AG10803 (cell line): ENCODE results near the gene IGFL3.
"Not testable (repeated sequence)": the region's sequence is repeated elsewhere in the genome, so short reads cannot be mapped to it uniquely, and the experiment has no call there.

ENCODE experiments used
- DNase-seq: peaks from one replicate; pipeline ENCODE4 v3.0.0; 2010; ENCODE audit warnings: low read depth
- H3K4me3 ChIP-seq: 2 replicates; pipeline ENCODE4 v1.5.1; 2011; ENCODE audit warnings: mild to moderate bottlenecking, low read length, control low read depth
- CTCF ChIP-seq: conservative IDR thresholded peaks from 2 replicates; pipeline ENCODE4 v1.5.1; 2011; ENCODE audit warnings: mild to moderate bottlenecking, low read length, control low read depth, inconsistent platforms

IGFL3 gene

GRCh38 chr19:46082728-46083050 lies 41.8 kb downstream of the IGFL3 start:
- no peak for TF ChIP-seq CTCF
- peak; percentile 30 for DNase-seq
- H3K4me3 ChIP-seq = no peak overlapping the region

GRCh38 chr19:46081928-46082727 lies 42.4 kb downstream of the IGFL3 start:
- peak; percentile 70 for DNase-seq
- no peak overlapping the region for H3K4me3 ChIP-seq
- TF ChIP-seq CTCF = peak; percentile 81

GRCh38 chr19:46080561-46080960 lies 43.9 kb downstream of the IGFL3 start:
- no peak for TF ChIP-seq CTCF
- no peak overlapping the region for H3K4me3 ChIP-seq
- DNase-seq = peak; percentile 92

- DNase-seq = no peak
- no peak overlapping the region for H3K4me3 ChIP-seq
- TF ChIP-seq CTCF = no peak
Observed at GRCh38 chr19:46079576-46079975, 44.9 kb downstream of the IGFL3 start.

- peak; percentile 58 for DNase-seq
- TF ChIP-seq CTCF = peak; percentile 57
- H3K4me3 ChIP-seq = not testable (repeated sequence)
Observed at GRCh38 chr19:46078573-46079332, 45.7 kb downstream of the IGFL3 start.

GRCh38 chr19:46077815-46078167 lies 46.7 kb downstream of the IGFL3 start:
- H3K4me3 ChIP-seq = no peak overlapping the region
- no peak for DNase-seq
- TF ChIP-seq CTCF = no peak
